NCI-H2107 treated with DMSO at 0.1 percent for 48 hours (cell line): ENCODE measurements around the gene ATP6V1G1.
"Not testable (repeated sequence)": the region's sequence is repeated elsewhere in the genome, so short reads cannot be mapped to it uniquely, and the experiment has no call there.

Experiments
- DNase-seq: peaks from one replicate; lab custom pipeline; 2025; ENCODE audit not compliant: unreplicated experiment; lab: John Stamatoyannopoulos, UW

ATP6V1G1 gene

GRCh38 chr9:114578134-114578533, 9.4 kb upstream of the ATP6V1G1 start:
- not testable (repeated sequence) for DNase-seq

GRCh38 chr9:114580609-114581193, 6.9 kb upstream of the ATP6V1G1 start:
- no peak for DNase-seq

GRCh38 chr9:114583371-114584155, 4.0 kb upstream of the ATP6V1G1 start:
- no peak for DNase-seq

GRCh38 chr9:114588210-114588609, 641 bp downstream of the ATP6V1G1 start:
- no peak for DNase-seq

GRCh38 chr9:114588651-114589526, 1.3 kb downstream of the ATP6V1G1 start:
- DNase-seq = no peak

GRCh38 chr9:114590328-114590727, 2.8 kb downstream of the ATP6V1G1 start:
- DNase-seq = no peak

- no peak for DNase-seq
These were observed 3.8 kb downstream of the ATP6V1G1 start for GRCh38 chr9:114591291-114591787.

GRCh38 chr9:114591849-114592248, 4.3 kb downstream of the ATP6V1G1 start:
- no peak for DNase-seq

- no peak for DNase-seq
These were observed 4.8 kb downstream of the ATP6V1G1 start for GRCh38 chr9:114592356-114592755.

- no peak for DNase-seq
These were observed 6.6 kb downstream of the ATP6V1G1 start for GRCh38 chr9:114594136-114594535.

GRCh38 chr9:114600502-114601248, 13.1 kb downstream of the ATP6V1G1 start:
- DNase-seq = not testable (repeated sequence)

- not testable (repeated sequence) for DNase-seq
These were observed 14.2 kb downstream of the ATP6V1G1 start for GRCh38 chr9:114601787-114602186.

GRCh38 chr9:114602620-114603019, 15.1 kb downstream of the ATP6V1G1 start:
- no peak for DNase-seq

GRCh38 chr9:114603248-114603647, 15.7 kb downstream of the ATP6V1G1 start:
- no peak for DNase-seq

GRCh38 chr9:114604989-114605388, 17.4 kb downstream of the ATP6V1G1 start:
- DNase-seq = no peak

- DNase-seq = no peak
These were observed 18.5 kb downstream of the ATP6V1G1 start for GRCh38 chr9:114606068-114606467.

- no peak for DNase-seq
These were observed 19.1 kb downstream of the ATP6V1G1 start for GRCh38 chr9:114606597-114607207.

GRCh38 chr9:114607671-114608524, 20.3 kb downstream of the ATP6V1G1 start:
- DNase-seq = no peak

- DNase-seq = no peak
These were observed 20.9 kb downstream of the ATP6V1G1 start for GRCh38 chr9:114608525-114608796.
